ENCODE measurements around the gene ABCA2.

- TF ChIP-seq CTCF (conservative IDR thresholded peaks at IDR 0.05) (no peak), ZFX (IDR thresholded peaks at IDR 0.05) (no peak)
Measured at GRCh38 chr9:137041124-137041523, 13.1 kb upstream of the ABCA2 start.

Measured in C4-2B (cell line).